Activated naive CD8-positive, alpha-beta T cell treated with anti-CD3 and anti-CD28 coated beads, Interleukin-2, amount 10 ng/mL, durations not matched to agents 7 days and 5 days (primary cell): ENCODE results near the gene SEPTIN1. TPM values are rescaled to one million over a fixed set of nuclear protein-coding genes. Genes with fewer than 3 reads are reported as not detected.

Source experiments
- ATAC-seq: fragments of 150-1000 bp; cut with Tn5 transposase; one replicate; pipeline ENCODE4 v1.10.0; 2021; ENCODE audit warnings: low read depth, moderate library complexity
- POLR2A ChIA-PET: fragments of 350-600 bp; sonication (Branson Sonifier 250); formaldehyde crosslinking; loops from one replicate; lab custom pipeline; 2021; ENCODE audit warnings: antibody characterized with exemption; lab: Charles Lee
- DNase-seq: peaks from one replicate; pipeline ENCODE4 v3.0.0; 2021
- H3K27ac Mint-ChIP-seq: one replicate; pipeline ENCODE4 v1.8.0; 2022; ENCODE audit warnings: mild to moderate bottlenecking, mixed read lengths
- H3K27me3 Mint-ChIP-seq: one replicate; pipeline ENCODE4 v1.8.0; 2022; ENCODE audit warnings: mild to moderate bottlenecking, moderate library complexity, mixed read lengths
- H3K36me3 Mint-ChIP-seq: one replicate; pipeline ENCODE4 v1.8.0; 2021; ENCODE audit warnings: mild to moderate bottlenecking, mixed read lengths
- H3K4me1 Mint-ChIP-seq: one replicate; pipeline ENCODE4 v1.8.0; 2021; ENCODE audit warnings: mixed read lengths
- H3K4me3 Mint-ChIP-seq: one replicate; pipeline ENCODE4 v1.8.0; 2022; ENCODE audit warnings: mild to moderate bottlenecking, moderate library complexity, mixed read lengths
- H3K9me3 Mint-ChIP-seq: one replicate; pipeline ENCODE4 v1.8.0; 2021; ENCODE audit warnings: mixed read lengths
- total RNA-seq, 2 experiments: library from RNA; stranded (reverse); gene quantifications; one replicate each; pipeline ENCODE4 v1.2.3, GENCODE V29; 2021

Gene SEPTIN1
- total RNA-seq, 2 experiments from 2014 or later = 293 to 318 TPM

GRCh38 chr16:30414159-30414558 lies 31.8 kb upstream of the SEPTIN1 start:
- H3K27ac Mint-ChIP-seq = no peak overlapping the region
- H3K9me3 Mint-ChIP-seq = no peaks in the 10 kb centered on the region
- no peak overlapping the region for H3K4me3 Mint-ChIP-seq
- POLR2A ChIA-PET = no interaction called here
- no peaks in the 10 kb centered on the region for H3K27me3 Mint-ChIP-seq
- peaks cover 19% of the 10 kb centered on the region for H3K36me3 Mint-ChIP-seq
- DNase-seq = no peak
- peaks cover 23% of the 10 kb centered on the region for H3K4me1 Mint-ChIP-seq
- no peak for ATAC-seq

GRCh38 chr16:30413112-30413806 lies 30.9 kb upstream of the SEPTIN1 start:
- Mint-ChIP-seq H3K36me3 (peaks cover 13% of the 10 kb centered on the region), H3K9me3 (no peaks in the 10 kb centered on the region), H3K4me1 (peaks cover 21% of the 10 kb centered on the region), H3K27me3 (no peaks in the 10 kb centered on the region), H3K27ac (no peak overlapping the region), H3K4me3 (no peak overlapping the region)
- DNase-seq = no peak
- ATAC-seq = no peak
- POLR2A ChIA-PET = no interaction called here

- Mint-ChIP-seq H3K4me3 (peak overlapping the region; percentile 7), H3K27ac (peak overlapping the region; percentile 15), H3K27me3 (no peaks in the 10 kb centered on the region), H3K36me3 (peaks cover 7% of the 10 kb centered on the region), H3K9me3 (no peaks in the 10 kb centered on the region), H3K4me1 (peaks cover 21% of the 10 kb centered on the region)
- ATAC-seq (peak; percentile 69), DNase-seq (peak; percentile 94)
- POLR2A ChIA-PET = interaction anchor here (0.5 to 2.0 kb wide), 12 partner anchors 8 to 394 kb away, joined by 3 to 17 read pairs (median 4); partner anchors contain the start of genes CD2BP2, CORO1A and SEPTIN1
These were observed 27.0 kb upstream of the SEPTIN1 start for GRCh38 chr16:30409125-30410060.

- ATAC-seq = no peak
- POLR2A ChIA-PET = interaction anchor here (0.6 to 2.3 kb wide), 16 partner anchors 8 to 316 kb away, joined by 3 to 19 read pairs (median 5); partner anchors contain the start of genes SEPTIN1, TBX6 and ZNF48
- peak overlapping the region; percentile 98 for H3K4me3 Mint-ChIP-seq
- H3K4me1 Mint-ChIP-seq = peaks cover 21% of the 10 kb centered on the region
- peaks cover 5% of the 10 kb centered on the region for H3K36me3 Mint-ChIP-seq
- peaks cover 2% of the 10 kb centered on the region for H3K27me3 Mint-ChIP-seq
- peak; percentile 38 for DNase-seq
- H3K27ac Mint-ChIP-seq = peak overlapping the region; percentile 81
- H3K9me3 Mint-ChIP-seq = no peaks in the 10 kb centered on the region
These were observed 25.6 kb upstream of the SEPTIN1 start for GRCh38 chr16:30407804-30408534.

GRCh38 chr16:30407102-30407803 lies 24.9 kb upstream of the SEPTIN1 start, which contains the start of gene ZNF771:
Gene ZNF771, plus strand, starts transcription at chr16:30407606. Its CDS starts 448 bp downstream, at chr16:30408054.
- DNase-seq (peak; percentile 93), ATAC-seq (peak; percentile 83)
- H3K4me3 Mint-ChIP-seq = peak within 1 kb of the TSS; percentile 98
- POLR2A ChIA-PET = interaction anchor here (0.7 to 2.3 kb wide), 16 partner anchors 8 to 315 kb away, joined by 3 to 19 read pairs (median 6); partner anchors contain the start of genes SEPTIN1, TBX6 and ZNF48
- peaks cover 2% of the 10 kb centered on the region for H3K27me3 Mint-ChIP-seq
- H3K9me3 Mint-ChIP-seq = no peaks in the 10 kb centered on the region
- peaks cover 5% of the 10 kb centered on the region for H3K36me3 Mint-ChIP-seq
- peaks cover 18% of the 10 kb centered on the region for H3K4me1 Mint-ChIP-seq
- peak within 1 kb of the TSS; percentile 92 for H3K27ac Mint-ChIP-seq

GRCh38 chr16:30406795-30407101 lies 24.4 kb upstream of the SEPTIN1 start:
- POLR2A ChIA-PET = interaction anchor here (0.6 to 2.3 kb wide), 17 partner anchors 8 to 481 kb away, joined by 3 to 19 read pairs (median 5); partner anchors contain the start of genes SEPTIN1, TBX6 and ZNF48
- H3K27me3 Mint-ChIP-seq = peaks cover 3% of the 10 kb centered on the region
- peaks cover 14% of the 10 kb centered on the region for H3K4me1 Mint-ChIP-seq

GRCh38 chr16:30401768-30402425 lies 19.5 kb upstream of the SEPTIN1 start:
- DNase-seq = no peak
- peak overlapping the region; percentile 37 for H3K4me3 Mint-ChIP-seq
- H3K4me1 Mint-ChIP-seq = peaks cover 31% of the 10 kb centered on the region
- POLR2A ChIA-PET = interaction anchor here (0.6 to 1.3 kb wide), 2 partner anchors 19 to 782 kb away, joined by 3 to 5 read pairs; partner anchors contain the start of gene SEPTIN1
- no peaks in the 10 kb centered on the region for H3K9me3 Mint-ChIP-seq
- peaks cover 9% of the 10 kb centered on the region for H3K36me3 Mint-ChIP-seq
- no peak for ATAC-seq
- H3K27ac Mint-ChIP-seq = no peak overlapping the region
- H3K27me3 Mint-ChIP-seq = peaks cover 6% of the 10 kb centered on the region

More at GRCh38 chr16:30406795-30407101, 24.4 kb upstream of the SEPTIN1 start:
- Mint-ChIP-seq H3K36me3 (peaks cover 3% of the 10 kb centered on the region), H3K9me3 (no peaks in the 10 kb centered on the region), H3K27ac (peak overlapping the region; percentile 92), H3K4me3 (peak overlapping the region; percentile 98)
- peak; percentile 30 for ATAC-seq
- no peak for DNase-seq

GRCh38 chr16:30399435-30400186 lies 17.2 kb upstream of the SEPTIN1 start:
- Mint-ChIP-seq H3K4me3 (peak overlapping the region; percentile 90), H3K27ac (peak overlapping the region; percentile 42), H3K4me1 (peaks cover 34% of the 10 kb centered on the region), H3K36me3 (peaks cover 10% of the 10 kb centered on the region), H3K9me3 (no peaks in the 10 kb centered on the region), H3K27me3 (peaks cover 6% of the 10 kb centered on the region)
- POLR2A ChIA-PET = interaction anchor here (1.6 to 2.2 kb wide), 2 partner anchors 18 kb away, joined by 4 to 8 read pairs; partner anchors contain the start of gene SEPTIN1
- DNase-seq (no peak), ATAC-seq (no peak)

- Mint-ChIP-seq H3K9me3 (no peaks in the 10 kb centered on the region), H3K27me3 (peaks cover 4% of the 10 kb centered on the region), H3K36me3 (peaks cover 10% of the 10 kb centered on the region), H3K4me1 (peaks cover 38% of the 10 kb centered on the region), H3K27ac (peak overlapping the region; percentile 11), H3K4me3 (peak overlapping the region; percentile 62)
- POLR2A ChIA-PET = interaction anchor here (2.2 to 4.2 kb wide), 2 partner anchors 17 to 18 kb away, joined by 8 to 74 read pairs; partner anchors contain the start of gene SEPTIN1
- no peak for DNase-seq
- ATAC-seq = no peak
These were observed 16.5 kb upstream of the SEPTIN1 start for GRCh38 chr16:30398661-30399434.

GRCh38 chr16:30397776-30398660 lies 15.7 kb upstream of the SEPTIN1 start:
- Mint-ChIP-seq H3K4me3 (no peak overlapping the region), H3K4me1 (peaks cover 38% of the 10 kb centered on the region), H3K27ac (no peak overlapping the region), H3K9me3 (no peaks in the 10 kb centered on the region), H3K36me3 (peaks cover 10% of the 10 kb centered on the region), H3K27me3 (peaks cover 4% of the 10 kb centered on the region)
- peak; percentile 37 for DNase-seq
- ATAC-seq = no peak
- POLR2A ChIA-PET = interaction anchor here (1.4 to 4.2 kb wide), 2 partner anchors 9 to 17 kb away, joined by 7 to 74 read pairs; partner anchors contain the start of genes SEPTIN1 and ZNF771
